ENCODE measurements around the gene KCNK17. TPM values are rescaled to one million over a fixed set of nuclear protein-coding genes. Genes with fewer than 3 reads are reported as not detected.

Gene KCNK17
- total and polyA plus RNA-seq, 2 of the 8 experiments (the other 6 are each of a cell fraction or from before 2014, with no cell fraction given): 2.9 to 3.4 TPM

Other genes starting within 250 kb of the KCNK17 start
- 7.9 and 8.0 TPM in 2 replicates for gene SAYSD1, start 199.2 kb downstream of the KCNK17 start, total RNA-seq (2021; fragmentation: NEBNext Ultra II Directional; extraction: Animal tissue kit (Norgen Biotek cat#: 25700))
- 5.8 and 6.7 TPM in 2 replicates for gene SAYSD1, start 199.2 kb downstream of the KCNK17 start, polyA plus RNA-seq (2011; rRNA removed)
- gene KCNK5, start 84.9 kb downstream of the KCNK17 start, total RNA-seq (2021; fragmentation: NEBNext Ultra II Directional; extraction: Animal tissue kit (Norgen Biotek cat#: 25700)): 42.2 and 44.3 TPM in 2 replicates
- gene KCNK5, start 84.9 kb downstream of the KCNK17 start, polyA plus RNA-seq (2011; rRNA removed): 20.9 and 29.7 TPM in 2 replicates
- gene KCNK16, start 8.3 kb upstream of the KCNK17 start, total RNA-seq (2021; fragmentation: NEBNext Ultra II Directional; extraction: Animal tissue kit (Norgen Biotek cat#: 25700)): not detected in 2 replicates
- not detected in 2 replicates for gene KCNK16, start 8.3 kb upstream of the KCNK17 start, polyA plus RNA-seq (2011; rRNA removed)

Data from H1 (cell line).